Measurements from ENCODE around the gene SMLR1.

Gene SMLR1

GRCh38 chr6:130852844-130853554 lies 25.8 kb downstream of the SMLR1 start:
- no peak for DNase-seq (ENCODE audit: low spot score)

DNA sequence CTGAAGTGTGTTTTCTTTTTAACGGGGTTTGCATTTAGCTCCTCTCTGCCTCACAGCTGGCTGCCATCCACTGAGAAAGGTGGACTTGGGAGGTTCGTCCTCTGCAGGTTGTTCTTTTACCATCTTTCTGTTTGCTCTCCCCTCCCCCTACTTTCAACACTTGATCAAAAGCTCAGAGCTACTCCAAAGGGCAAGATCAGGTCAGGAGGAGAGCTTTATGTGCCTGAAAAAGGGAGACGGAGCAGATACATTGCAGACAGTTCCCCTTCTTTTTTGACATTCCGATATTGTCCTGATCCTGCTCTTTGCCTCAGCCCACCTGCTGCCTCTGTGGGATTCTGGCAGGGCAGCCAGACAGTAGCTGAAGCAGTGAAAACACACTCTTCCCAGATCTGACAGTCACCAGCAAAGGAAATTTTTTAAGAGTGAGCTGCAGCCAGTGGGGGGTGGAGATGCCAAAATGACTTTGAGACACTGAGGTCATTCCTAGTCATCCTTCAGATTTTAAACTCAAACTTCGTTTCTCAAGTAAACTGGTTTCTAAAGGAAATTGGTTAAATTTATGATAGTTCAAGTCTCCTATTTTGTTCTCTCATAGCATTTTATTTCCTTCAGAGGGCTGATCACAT lies 26.5 kb downstream of the SMLR1 start:
- DNase-seq (ENCODE audit: low spot score): peak; percentile 59

DNA sequence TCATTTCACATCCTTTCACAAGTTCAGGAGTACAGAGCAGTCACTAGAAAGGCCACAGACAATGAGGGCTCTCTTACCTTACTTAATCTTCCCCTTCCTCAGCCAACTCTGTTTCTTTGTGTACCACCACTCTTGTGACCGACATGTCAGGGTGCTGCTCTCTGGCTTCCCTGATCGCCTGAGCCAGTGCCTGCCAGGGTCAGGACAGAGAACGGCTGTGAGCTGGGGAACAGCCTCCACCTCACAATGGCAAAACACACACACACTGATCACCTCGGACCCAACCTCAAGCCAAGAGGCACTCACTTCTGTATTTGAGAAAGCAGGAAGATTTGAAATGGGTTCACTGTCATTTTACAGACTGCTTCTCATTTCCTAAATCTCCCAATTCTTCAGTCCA lies 30.8 kb downstream of the SMLR1 start:
- no peak for DNase-seq (ENCODE audit: low spot score)

DNA sequence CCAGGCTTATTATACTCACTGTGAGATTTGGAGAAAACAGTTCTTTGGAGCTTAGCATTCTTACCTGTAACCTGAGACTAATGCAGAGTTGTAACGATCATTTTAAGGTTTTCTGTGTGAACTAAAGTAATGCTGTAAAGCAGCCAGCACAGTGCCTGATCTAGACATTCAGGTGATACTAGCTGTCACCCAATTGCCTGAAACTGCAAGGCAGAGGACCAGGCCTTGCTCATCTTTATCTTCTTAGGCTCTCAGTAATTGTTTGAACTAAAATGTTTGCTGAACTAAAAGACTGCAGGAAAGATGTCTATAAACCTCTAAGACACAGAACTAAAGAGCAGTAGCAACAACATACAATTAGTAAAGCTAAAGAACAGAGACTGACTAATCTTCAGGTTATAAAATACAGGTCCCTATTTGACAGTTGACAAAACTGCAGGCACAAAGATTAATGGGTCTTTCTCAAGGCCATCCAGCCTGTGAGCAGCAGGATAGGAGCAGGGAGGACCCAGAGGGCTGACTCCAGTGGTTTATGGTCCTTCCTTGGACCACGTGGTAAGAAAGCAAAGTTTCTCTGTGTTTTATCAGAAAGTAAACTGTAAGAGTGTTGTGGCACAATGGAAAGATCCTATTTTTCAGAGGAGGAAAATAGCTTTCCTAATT lies 31.4 kb downstream of the SMLR1 start:
- DNase-seq (ENCODE audit: low spot score): no peak

GRCh38 chr6:130859161-130859867 lies 32.1 kb downstream of the SMLR1 start:
- no peak for DNase-seq (ENCODE audit: low spot score)

GRCh38 chr6:130862370-130862769 lies 35.2 kb downstream of the SMLR1 start:
- no peak for DNase-seq (ENCODE audit: low spot score)

GRCh38 chr6:130863415-130864230 lies 36.4 kb downstream of the SMLR1 start:
- DNase-seq (ENCODE audit: low spot score): no peak

DNA sequence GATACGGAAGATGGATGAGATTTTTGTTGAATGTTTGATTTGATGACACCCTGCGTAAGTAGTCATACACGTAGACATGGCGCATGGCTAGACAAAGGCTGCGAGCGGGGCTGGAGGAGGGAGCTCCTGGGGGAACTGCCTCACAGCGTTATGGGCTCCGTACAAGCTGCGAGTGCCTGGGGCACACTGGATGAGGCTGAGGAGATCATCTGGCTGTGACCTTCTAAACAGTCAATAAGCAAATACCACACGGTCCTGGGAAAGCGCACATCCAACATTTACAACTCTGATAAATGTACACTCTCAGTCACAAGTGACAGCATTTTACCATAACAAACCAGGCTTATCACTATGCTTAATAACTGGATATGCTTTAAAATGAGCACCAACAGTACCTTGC lies 37.1 kb downstream of the SMLR1 start:
- DNase-seq (ENCODE audit: low spot score): no peak

DNA sequence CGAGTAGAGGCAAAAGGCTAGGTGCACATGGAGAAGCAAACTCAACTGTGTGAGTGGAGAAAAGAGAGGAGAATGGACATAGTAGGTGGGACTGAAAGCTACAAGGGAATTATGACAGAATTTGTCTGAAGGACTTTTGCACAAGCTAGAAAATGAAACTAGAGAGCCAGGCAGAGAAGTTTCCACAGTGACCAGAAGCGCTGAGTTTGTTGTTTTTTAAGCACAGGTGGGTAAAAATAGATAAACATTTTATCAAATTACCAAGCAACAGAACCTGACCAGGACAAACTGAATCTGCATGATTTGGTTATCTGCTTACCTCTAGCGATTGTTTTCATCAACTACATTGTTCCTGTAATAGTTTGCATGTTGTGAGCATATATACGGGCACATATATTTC lies 38.6 kb downstream of the SMLR1 start:
- DNase-seq (ENCODE audit: low spot score): no peak

GRCh38 chr6:130869681-130870080 lies 42.5 kb downstream of the SMLR1 start:
- DNase-seq (ENCODE audit: low spot score): no peak

GRCh38 chr6:130870179-130870880 lies 43.1 kb downstream of the SMLR1 start:
- no peak for DNase-seq (ENCODE audit: low spot score)

DNA sequence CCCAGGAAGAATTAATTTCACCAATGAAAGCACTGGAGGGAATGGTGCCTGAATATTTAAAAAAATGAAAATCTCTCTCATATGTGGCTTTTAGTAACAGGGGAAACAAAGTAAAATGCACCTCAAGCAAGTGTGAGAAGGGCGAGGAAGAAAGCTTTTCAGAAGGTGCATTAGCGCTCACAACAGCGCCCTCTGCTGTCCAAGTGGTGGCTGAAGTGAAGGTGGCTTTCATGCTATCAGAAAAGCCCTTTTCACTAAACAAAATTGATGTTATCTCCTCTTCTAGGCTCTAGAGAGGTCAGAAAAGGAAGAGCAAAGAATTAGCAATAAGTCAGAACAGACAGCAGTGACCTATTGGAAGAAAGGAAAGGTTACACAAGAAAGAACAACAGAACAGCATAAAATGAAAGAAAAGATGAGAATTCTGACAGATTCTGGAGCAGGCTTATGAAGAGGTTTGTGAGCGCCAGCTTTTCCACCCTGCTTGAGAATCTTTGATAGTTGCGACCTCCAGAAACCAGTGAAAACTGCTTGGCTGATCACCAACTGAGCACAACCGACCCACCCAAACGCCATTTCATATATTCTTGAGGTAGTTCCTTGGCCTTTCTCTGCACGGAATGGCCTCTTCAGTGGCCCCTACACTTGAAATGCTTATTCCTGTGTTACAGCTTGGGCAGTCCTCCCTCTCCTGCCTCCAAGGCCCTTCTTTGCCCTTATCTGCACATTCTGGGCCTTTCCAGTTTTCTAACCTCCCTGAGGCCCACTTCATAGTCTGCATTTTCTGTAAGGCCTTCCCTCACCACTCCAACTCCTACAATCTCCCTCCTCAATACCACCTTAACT lies 45.3 kb downstream of the SMLR1 start:
- no peak for DNase-seq (ENCODE audit: low spot score)

DNA sequence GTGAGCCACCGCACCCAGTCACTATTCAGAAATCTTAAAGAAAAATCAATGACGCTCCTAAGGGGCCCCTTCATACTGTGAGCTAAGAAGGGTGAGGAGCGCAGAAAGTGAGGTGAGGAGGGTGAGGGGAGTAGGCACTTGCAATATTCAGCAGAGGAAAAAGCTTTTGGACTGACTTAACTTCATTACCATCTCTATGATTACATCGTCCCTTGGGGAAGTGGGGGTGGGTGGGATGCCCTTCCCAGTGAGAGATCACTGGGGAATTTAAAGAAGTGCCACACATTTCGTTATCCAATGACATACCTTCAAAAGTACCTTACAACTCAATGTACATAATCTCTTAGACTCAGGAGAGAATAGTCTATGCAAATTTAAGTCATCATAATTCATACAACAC lies 46.5 kb downstream of the SMLR1 start:
- DNase-seq (ENCODE audit: low spot score): no peak

DNA sequence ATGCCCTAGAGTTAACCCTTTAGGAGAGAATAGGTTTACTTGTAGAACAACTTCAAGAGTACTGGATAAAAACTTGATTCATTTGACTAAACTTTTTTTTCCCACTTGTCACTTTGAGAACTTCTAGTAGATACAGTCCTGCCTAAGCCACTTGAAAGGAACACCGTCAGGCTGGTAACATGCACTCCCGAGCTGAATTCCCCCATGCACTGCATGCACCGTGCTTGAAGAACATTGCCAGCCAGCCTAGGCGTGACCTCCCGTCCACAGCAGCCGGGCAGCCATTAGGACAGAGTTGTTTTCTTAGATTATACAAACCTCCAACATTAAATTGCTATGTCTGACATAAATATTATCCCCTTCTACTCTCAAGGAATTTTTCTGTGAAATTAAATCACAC lies 52.6 kb downstream of the SMLR1 start:
- no peak for DNase-seq (ENCODE audit: low spot score)

- no peak for DNase-seq (ENCODE audit: low spot score)
Measured at GRCh38 chr6:130882370-130882769, 55.2 kb downstream of the SMLR1 start.

DNA sequence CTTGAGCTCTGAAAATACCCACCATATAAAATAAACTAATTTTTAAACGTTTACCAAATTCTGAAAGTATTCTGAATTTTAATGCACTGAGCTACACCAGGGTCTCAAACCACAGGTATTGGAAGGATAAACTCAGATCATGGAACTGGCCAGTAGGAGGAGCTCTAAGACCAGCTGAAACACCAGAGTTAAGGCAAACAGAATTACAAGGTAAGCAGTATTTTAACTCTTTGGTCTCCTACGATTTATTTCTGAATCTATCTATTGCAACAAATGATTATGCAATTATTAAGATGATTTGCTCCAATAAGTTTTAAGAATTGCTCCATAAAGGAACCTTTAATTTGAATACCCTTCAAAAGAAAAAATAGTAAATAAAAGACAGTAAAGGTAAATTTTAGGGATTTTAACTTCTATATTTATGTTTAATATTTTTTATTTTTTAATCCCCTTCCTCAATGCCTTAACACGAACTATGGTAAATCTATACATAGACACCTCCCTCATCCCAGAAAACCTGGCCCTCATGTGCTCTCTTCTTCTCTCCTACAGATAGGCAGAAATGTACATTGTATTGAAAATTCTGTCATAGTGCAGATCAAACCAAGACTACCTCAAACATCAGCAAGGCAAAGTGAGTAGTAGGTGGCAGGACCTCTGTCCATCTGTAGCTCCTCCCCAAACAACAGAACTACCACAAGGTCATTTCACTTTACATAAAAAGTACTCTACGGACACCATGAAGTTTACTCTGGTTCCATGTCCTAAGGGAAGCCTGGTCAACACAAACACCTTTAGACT lies 58.4 kb downstream of the SMLR1 start:
- DNase-seq (ENCODE audit: low spot score): peak; percentile 38
